BJ (cell line): ENCODE measurements around the gene KLHL29. TPM values are rescaled to one million over a fixed set of nuclear protein-coding genes. Genes with fewer than 3 reads are reported as not detected.

Source experiments
- CTCF ChIA-PET: fragments of 350-600 bp; formaldehyde crosslinking; extraction: SDS; loops from one replicate; lab custom pipeline; 2021; ENCODE audit warnings: antibody characterized with exemption, inconsistent platforms; lab: Yijun Ruan, JAX
- POLR2A ChIA-PET: fragments of 300-600 bp; sonication (Branson Sonifier 250); formaldehyde crosslinking; extraction: SDS; loops from one replicate; lab custom pipeline; 2021; ENCODE audit warnings: antibody characterized with exemption; lab: Charles Lee
- DNase-seq: peaks from one replicate; pipeline ENCODE4 v3.0.0-alpha.2; 2011; ENCODE audit warnings: low read depth
- H3K27me3 ChIP-seq: 2 replicates; pipeline ENCODE4 v1.6.0; 2011; ENCODE audit warnings: low read length; ENCODE audit not compliant: control insufficient read depth, insufficient read depth
- H3K36me3 ChIP-seq: 2 replicates; pipeline ENCODE4 v1.5.1; 2011; ENCODE audit warnings: low read length; ENCODE audit not compliant: control insufficient read depth, insufficient read depth
- H3K4me3 ChIP-seq: 2 replicates; pipeline ENCODE4 v1.5.1; 2011; ENCODE audit warnings: low read depth, mild to moderate bottlenecking, control low read depth, low read length
- CTCF ChIP-seq: IDR thresholded peaks from 2 replicates; pipeline ENCODE4 v1.5.1; 2011; ENCODE audit warnings: low read depth, mild to moderate bottlenecking, control low read depth, inconsistent platforms, low read length, moderate library complexity; ENCODE audit not compliant: insufficient read depth
- polyA plus RNA-seq: library from polyadenylated mRNA; depleted of rRNA; stranded (reverse); fragments of >200 nt; gene quantifications from 2 replicates; pipeline ENCODE4 v1.2.3, GENCODE V29; 2011

Gene KLHL29
- polyA plus RNA-seq, 1 experiment, result 10.0 TPM

GRCh38 chr2:23668756-23669304 lies 283.9 kb downstream of the KLHL29 start:
- CTCF ChIA-PET, result no interaction called here
- no peak for DNase-seq

GRCh38 chr2:23669413-23670244 lies 284.6 kb downstream of the KLHL29 start:
- H3K27me3 ChIP-seq, result no peaks in the 10 kb centered on the region
- DNase-seq, result no peak

More at GRCh38 chr2:23668756-23669304, 283.9 kb downstream of the KLHL29 start:
- POLR2A ChIA-PET, result no interaction called here
- no peak for TF ChIP-seq CTCF
- Histone ChIP-seq H3K4me3 (no peak overlapping the region), H3K27me3 (no peaks in the 10 kb centered on the region), H3K36me3 (no peaks in the 10 kb centered on the region; the same call in 1 of the 2 replicates)

GRCh38 chr2:23670245-23670592 lies 285.2 kb downstream of the KLHL29 start:
- H3K27me3 ChIP-seq, result no peaks in the 10 kb centered on the region
- no peak for TF ChIP-seq CTCF
- POLR2A ChIA-PET, result no interaction called here
- no peak for DNase-seq
- CTCF ChIA-PET, result interaction anchor here (0.5 kb wide), 1 partner anchor 25 kb away, joined by 3 read pairs; no protein-coding TSS in a partner anchor
- H3K36me3 ChIP-seq, result no peaks in the 10 kb centered on the region; the same call in 1 of the 2 replicates
- H3K4me3 ChIP-seq, result no peak overlapping the region

More at GRCh38 chr2:23669413-23670244, 284.6 kb downstream of the KLHL29 start:
- POLR2A ChIA-PET, result no interaction called here
- Histone ChIP-seq H3K36me3 (no peaks in the 10 kb centered on the region; the same call in 1 of the 2 replicates), H3K4me3 (no peak overlapping the region)
- no peak for TF ChIP-seq CTCF
- CTCF ChIA-PET, result interaction anchor here (0.5 kb wide), 1 partner anchor 25 kb away, joined by 3 read pairs; no protein-coding TSS in a partner anchor

GRCh38 chr2:23673082-23673481 lies 288.1 kb downstream of the KLHL29 start:
- Histone ChIP-seq H3K4me3 (no peak overlapping the region), H3K36me3 (no peaks in the 10 kb centered on the region; the same call in 1 of the 2 replicates), H3K27me3 (no peaks in the 10 kb centered on the region)
- ChIA-PET POLR2A (no interaction called here), CTCF (no interaction called here)
- DNase-seq, result no peak
- no peak for TF ChIP-seq CTCF

DNA sequence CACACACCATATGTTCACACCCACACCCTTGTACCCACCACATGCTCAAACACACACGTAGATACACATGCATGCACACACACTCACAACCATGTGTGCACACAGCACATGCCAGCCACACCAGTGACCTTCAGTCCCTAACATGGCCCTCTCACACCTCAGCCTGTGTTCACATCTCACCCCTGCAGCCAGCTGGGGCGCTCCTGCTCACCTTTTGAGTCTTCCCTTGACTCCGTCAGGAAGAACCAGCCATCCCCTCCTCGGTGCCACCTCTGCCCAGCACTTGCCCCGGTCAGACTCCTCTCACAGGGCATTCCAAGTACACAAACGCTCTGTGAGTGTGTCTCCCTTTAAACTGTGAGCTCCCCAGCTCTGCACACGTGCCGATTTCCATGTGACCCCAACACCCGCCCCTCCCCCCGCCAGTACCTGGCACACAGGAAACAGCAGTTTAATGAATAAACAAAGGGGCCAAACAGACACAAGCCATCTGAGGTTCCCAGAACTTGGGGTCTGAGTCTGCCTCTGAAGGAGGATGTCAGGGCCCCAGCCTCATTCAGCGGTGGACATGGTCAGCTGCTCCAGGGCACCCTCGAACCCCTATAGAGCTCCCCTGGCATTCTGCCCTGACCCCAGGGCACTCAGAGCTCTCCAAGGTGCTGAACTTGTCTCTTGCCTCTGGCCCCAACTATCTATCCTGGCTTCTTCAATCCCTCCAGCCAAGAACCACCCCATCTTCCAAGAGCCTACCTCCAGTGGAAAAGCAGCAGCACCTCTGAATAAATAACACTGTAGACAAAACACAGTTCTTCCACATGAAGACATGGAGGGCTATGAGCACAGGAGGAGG lies 289.1 kb downstream of the KLHL29 start:
- Histone ChIP-seq H3K36me3 (no peaks in the 10 kb centered on the region), H3K4me3 (no peak overlapping the region), H3K27me3 (no peaks in the 10 kb centered on the region)
- no peak for TF ChIP-seq CTCF
- DNase-seq, result no peak
- ChIA-PET CTCF (no interaction called here), POLR2A (no interaction called here)
